Liver (tissue), 9 donors: ENCODE measurements around the gene TLL2. TPM values are rescaled to one million over a fixed set of nuclear protein-coding genes. Genes with fewer than 3 reads are reported as not detected.

Experiments
- DNase-seq: peaks from one replicate; pipeline ENCODE4 v3.0.0-alpha.2; 2017; ENCODE audit warnings: low spot score
- H3K27ac ChIP-seq, 2 donors: one replicate each; pipeline ENCODE4 v1.7.0; 2013; ENCODE audit warnings: inconsistent platforms in 2 of 2, low read length in 2 of 2, control low read depth in 1 of 2, low read depth in 1 of 2, mild to moderate bottlenecking in 1 of 2
- H3K27me3 ChIP-seq, 4 donors: one replicate each; pipeline versions ENCODE4 v1.6.1 to v1.7.0; 2013; ENCODE audit warnings: low read length in 3 of 4, inconsistent platforms in 1 of 4, mild to moderate bottlenecking in 1 of 4, moderate library complexity in 1 of 4; ENCODE audit not compliant: control insufficient read depth in 4 of 4, insufficient read depth in 4 of 4
- H3K36me3 ChIP-seq, 4 donors: one replicate each; pipeline versions ENCODE4 v1.6.1 to v1.7.0; 2013; ENCODE audit warnings: low read length in 3 of 4, mild to moderate bottlenecking in 3 of 4, low read depth in 1 of 4, moderate library complexity in 1 of 4; ENCODE audit not compliant: control insufficient read depth in 4 of 4, insufficient read depth in 3 of 4
- H3K4me1 ChIP-seq, 4 donors: one replicate each; pipeline versions ENCODE4 v1.6.1 to v1.7.0; 2013; ENCODE audit warnings: low read length in 3 of 4, mild to moderate bottlenecking in 3 of 4, moderate library complexity in 1 of 4; ENCODE audit not compliant: control insufficient read depth in 4 of 4, insufficient read depth in 4 of 4
- H3K4me3 ChIP-seq, 3 donors: one replicate each; pipeline versions ENCODE4 v1.6.1 to v1.7.0; 2013; ENCODE audit warnings: low read length in 3 of 3, control low read depth in 1 of 3, low read depth in 1 of 3, mild to moderate bottlenecking in 1 of 3
- H3K9ac ChIP-seq, 2 donors: one replicate each; pipeline ENCODE4 v1.7.0; 2013; ENCODE audit warnings: low read length in 2 of 2, mild to moderate bottlenecking in 2 of 2, moderate library complexity in 2 of 2, control low read depth in 1 of 2, low read depth in 1 of 2
- H3K9me3 ChIP-seq, 4 donors: one replicate each; pipeline versions ENCODE4 v1.6.1 to v1.7.0; 2013; ENCODE audit warnings: low read length in 3 of 4; ENCODE audit not compliant: control insufficient read depth in 4 of 4
- ATF3 ChIP-seq: IDR thresholded peaks from 2 replicates; pipeline ENCODE4 v1.6.1; 2016; ENCODE audit warnings: antibody characterized with exemption
- FOXA1 ChIP-seq: IDR thresholded peaks from 2 replicates; pipeline ENCODE4 v1.6.1; 2016; ENCODE audit warnings: antibody characterized with exemption
- FOXA2 ChIP-seq: IDR thresholded peaks from 2 replicates; pipeline ENCODE4 v1.6.1; 2016; ENCODE audit warnings: antibody characterized with exemption
- GABPA ChIP-seq, 2 donors: IDR thresholded peaks in 1 of 2; conservative IDR thresholded peaks in 1 of 2; 2 replicates each; pipeline ENCODE4 v1.6.1; 2016; ENCODE audit warnings: antibody characterized with exemption in 2 of 2, mild to moderate bottlenecking in 1 of 2, moderate library complexity in 1 of 2
- HNF4A ChIP-seq, 2 donors: conservative IDR thresholded peaks; 2 replicates each; pipeline ENCODE4 v1.6.1; 2016; ENCODE audit warnings: antibody characterized with exemption in 2 of 2, mild to moderate bottlenecking in 2 of 2
- HNF4G ChIP-seq: IDR thresholded peaks from 2 replicates; pipeline ENCODE4 v1.6.1; 2016; ENCODE audit warnings: antibody characterized with exemption
- JUND ChIP-seq, 2 donors: IDR thresholded peaks; 2 replicates each; pipeline ENCODE4 v1.6.1; 2016; ENCODE audit warnings: antibody characterized with exemption in 2 of 2
- MAX ChIP-seq: IDR thresholded peaks from 2 replicates; pipeline ENCODE4 v1.6.1; 2016; ENCODE audit warnings: antibody characterized with exemption
- REST ChIP-seq: IDR thresholded peaks from 2 replicates; pipeline ENCODE4 v1.6.1; 2016; ENCODE audit warnings: antibody characterized with exemption, mild to moderate bottlenecking
- TAF1 ChIP-seq: conservative IDR thresholded peaks from 2 replicates; pipeline ENCODE4 v1.6.1; 2016; ENCODE audit warnings: antibody characterized with exemption, mild to moderate bottlenecking
- YY1 ChIP-seq: IDR thresholded peaks from 2 replicates; pipeline ENCODE4 v1.6.1; 2016; ENCODE audit warnings: antibody characterized with exemption, mild to moderate bottlenecking
- WGBS: extraction: QIAGEN DNeasy Blood & Tissue Kit; methylation state at CpG from one replicate; pipeline ENCODE4 v1.1.7; 2013; 5-methylcytosine and 5-hydroxymethylcytosine counted together
- polyA plus RNA-seq, 2 donors: library from polyadenylated mRNA; stranded (reverse) in 1 of 2; unstranded in 1 of 2; fragments of 200-250 nt in 1 of 2; fragments of >200 nt in 1 of 2; fragmentation: Nextera tagmentation in 1 of 2; extraction: Ambion mirVana in 1 of 2; gene quantifications; one replicate each; pipeline versions ENCODE4 v1.2.1 to v1.2.3, GENCODE V29; 2013 to 2015
- total RNA-seq, 2 donors: library from RNA; depleted of rRNA; stranded (reverse); fragments of >200 nt; gene quantifications; one replicate each; pipeline ENCODE4 v1.2.3, GENCODE V29; 2014
- TF ChIP-seq, protein P1 (sequence below): IDR thresholded peaks from 2 replicates; pipeline ENCODE4 v1.6.1; 2016; ENCODE audit warnings: antibody characterized with exemption
- TF ChIP-seq, protein P2 (sequence below): fragments of 150-350 bp; IDR thresholded peaks from 2 replicates; pipeline ENCODE4 v1.5.1; 2017; ENCODE audit warnings: improper control_type of control experiment, low read depth, low read length; ENCODE audit not compliant: missing input control
- donor health status: healthy.
- donor health status: healthy.
- donor health status: healthy.
- donor health status: healthy.
- donor health status: healthy.

Gene TLL2
- total and polyA plus RNA-seq, 4 donors: 0.06 to 0.19 (median 0.08) TPM; not detected in 1

GRCh38 chr10:96387161-96387560, 126.6 kb downstream of the TLL2 start:
- H3K4me3 ChIP-seq: no peak overlapping the region
- H3K27ac ChIP-seq: no peak overlapping the region
- H3K4me1 ChIP-seq: peaks cover 2 to 17% (median 11%) of the 10 kb centered on the region in 4 donors
- no peaks in the 10 kb centered on the region for H3K9me3 ChIP-seq
- 91% methylated on average over 2 of the region's 2 CpGs for WGBS
- no peaks in the 10 kb centered on the region for H3K36me3 ChIP-seq
- H3K9ac ChIP-seq: no peak overlapping the region
- no peak for TF ChIP-seq GABPA (IDR thresholded peaks at IDR 0.05 in 1 of 2, conservative IDR thresholded peaks at IDR 0.05 in 1 of 2)
- TF ChIP-seq, protein P1, sequence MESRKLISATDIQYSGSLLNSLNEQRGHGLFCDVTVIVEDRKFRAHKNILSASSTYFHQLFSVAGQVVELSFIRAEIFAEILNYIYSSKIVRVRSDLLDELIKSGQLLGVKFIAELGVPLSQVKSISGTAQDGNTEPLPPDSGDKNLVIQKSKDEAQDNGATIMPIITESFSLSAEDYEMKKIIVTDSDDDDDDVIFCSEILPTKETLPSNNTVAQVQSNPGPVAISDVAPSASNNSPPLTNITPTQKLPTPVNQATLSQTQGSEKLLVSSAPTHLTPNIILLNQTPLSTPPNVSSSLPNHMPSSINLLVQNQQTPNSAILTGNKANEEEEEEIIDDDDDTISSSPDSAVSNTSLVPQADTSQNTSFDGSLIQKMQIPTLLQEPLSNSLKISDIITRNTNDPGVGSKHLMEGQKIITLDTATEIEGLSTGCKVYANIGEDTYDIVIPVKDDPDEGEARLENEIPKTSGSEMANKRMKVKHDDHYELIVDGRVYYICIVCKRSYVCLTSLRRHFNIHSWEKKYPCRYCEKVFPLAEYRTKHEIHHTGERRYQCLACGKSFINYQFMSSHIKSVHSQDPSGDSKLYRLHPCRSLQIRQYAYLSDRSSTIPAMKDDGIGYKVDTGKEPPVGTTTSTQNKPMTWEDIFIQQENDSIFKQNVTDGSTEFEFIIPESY: no peak
- TF ChIP-seq FOXA1: no peak
- no peak for TF ChIP-seq HNF4G
- no peak for TF ChIP-seq JUND (IDR thresholded peaks at IDR 0.05)
- no peak for TF ChIP-seq ATF3
- no peak for TF ChIP-seq TAF1
- no peak for TF ChIP-seq MAX
- TF ChIP-seq FOXA2: no peak
- TF ChIP-seq, protein P2, sequence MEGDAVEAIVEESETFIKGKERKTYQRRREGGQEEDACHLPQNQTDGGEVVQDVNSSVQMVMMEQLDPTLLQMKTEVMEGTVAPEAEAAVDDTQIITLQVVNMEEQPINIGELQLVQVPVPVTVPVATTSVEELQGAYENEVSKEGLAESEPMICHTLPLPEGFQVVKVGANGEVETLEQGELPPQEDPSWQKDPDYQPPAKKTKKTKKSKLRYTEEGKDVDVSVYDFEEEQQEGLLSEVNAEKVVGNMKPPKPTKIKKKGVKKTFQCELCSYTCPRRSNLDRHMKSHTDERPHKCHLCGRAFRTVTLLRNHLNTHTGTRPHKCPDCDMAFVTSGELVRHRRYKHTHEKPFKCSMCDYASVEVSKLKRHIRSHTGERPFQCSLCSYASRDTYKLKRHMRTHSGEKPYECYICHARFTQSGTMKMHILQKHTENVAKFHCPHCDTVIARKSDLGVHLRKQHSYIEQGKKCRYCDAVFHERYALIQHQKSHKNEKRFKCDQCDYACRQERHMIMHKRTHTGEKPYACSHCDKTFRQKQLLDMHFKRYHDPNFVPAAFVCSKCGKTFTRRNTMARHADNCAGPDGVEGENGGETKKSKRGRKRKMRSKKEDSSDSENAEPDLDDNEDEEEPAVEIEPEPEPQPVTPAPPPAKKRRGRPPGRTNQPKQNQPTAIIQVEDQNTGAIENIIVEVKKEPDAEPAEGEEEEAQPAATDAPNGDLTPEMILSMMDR: no peak
- TF ChIP-seq HNF4A (conservative IDR thresholded peaks at IDR 0.05): no peak
- H3K27me3 ChIP-seq: peaks cover 0 to 4% (median 0%) of the 10 kb centered on the region in 4 donors
- DNase-seq: no peak

- Histone ChIP-seq H3K27me3 (peaks cover 0 to 2% (median 0%) of the 10 kb centered on the region in 4 donors), H3K9ac (no peak overlapping the region), H3K9me3 (no peaks in the 10 kb centered on the region), H3K36me3 (no peaks in the 10 kb centered on the region), H3K4me3 (no peak overlapping the region), H3K4me1 (peaks cover 0 to 1% (median 0%) of the 10 kb centered on the region in 4 donors), H3K27ac (no peak overlapping the region)
- no peak for DNase-seq
- 75% methylated on average over 25 of the region's 25 CpGs for WGBS
- no peak for TF ChIP-seq YY1
- TF ChIP-seq REST: no peak
Measured at GRCh38 chr10:96384506-96384905, 129.2 kb downstream of the TLL2 start.
